Cardiac fibroblast (primary cell): ENCODE data around the gene FAM170B.

Experiments used
- DNase-seq, 2 donors: peaks; one replicate each; pipeline versions ENCODE4 v3.0.0 to v3.0.0-alpha.2; 2010; ENCODE audit warnings: low read depth in 2 of 2
- H3K4me3 ChIP-seq, 2 donors: replicated peaks in 1 of 2; 1 replicate in 1 of 2; 2 replicates in 1 of 2; pipeline ENCODE4 v1.5.1; 2011; ENCODE audit warnings: low read depth in 2 of 2, low read length in 2 of 2, mild to moderate bottlenecking in 2 of 2, moderate library complexity in 1 of 2
- CTCF ChIP-seq: IDR thresholded peaks from one replicate; pipeline ENCODE4 v1.5.1; 2011; ENCODE audit warnings: low read depth, mild to moderate bottlenecking, low read length, inconsistent platforms

FAM170B gene

GRCh38 chr10:49133706-49134248, at the start of gene FAM170B:
FAM170B (minus strand) TSS chr10:49134021; CDS start chr10:49133918, 103 bp downstream.
- no peak for TF ChIP-seq CTCF
- no peak for DNase-seq
- H3K4me3 ChIP-seq, result no peak within 1 kb of the TSS

- TF ChIP-seq CTCF, result no peak
- DNase-seq, result no peak
- no peak overlapping the region for H3K4me3 ChIP-seq
These were observed 49.0 kb upstream of the FAM170B start for GRCh38 chr10:49182776-49183175.

GRCh38 chr10:49180444-49180860, 46.6 kb upstream of the FAM170B start:
- DNase-seq, result no peak
- no peak for TF ChIP-seq CTCF
- H3K4me3 ChIP-seq, result no peak overlapping the region

GRCh38 chr10:49179699-49180443, 46.0 kb upstream of the FAM170B start:
- TF ChIP-seq CTCF, result no peak
- DNase-seq, result no peak

GRCh38 chr10:49178489-49179471, 45.0 kb upstream of the FAM170B start:
- DNase-seq, result no peak
- no peak for TF ChIP-seq CTCF
- H3K4me3 ChIP-seq, result no peak overlapping the region

More at GRCh38 chr10:49179699-49180443, 46.0 kb upstream of the FAM170B start:
- H3K4me3 ChIP-seq, result no peak overlapping the region
